OCI-LY7 (cell line): ENCODE measurements around the gene MGST3.

Experiments
- EZH2phosphoT487 ChIP-seq: fragments of 200-600 bp; sonication (generic); IDR thresholded peaks from 2 replicates; pipeline ENCODE4 v1.6.1; 2018; ENCODE audit warnings: low read depth, borderline replicate concordance, mild to moderate bottlenecking, mixed run types, antibody characterized with exemption, low read length, moderate library complexity, mixed read lengths
- TF ChIP-seq, protein P1 (sequence below): fragments of 200-600 bp; sonication (generic); conservative IDR thresholded peaks from 2 replicates; pipeline ENCODE4 v1.5.1; 2014; ENCODE audit warnings: mild to moderate bottlenecking, antibody characterized with exemption, low read length, moderate library complexity, mixed read lengths

DNA sequence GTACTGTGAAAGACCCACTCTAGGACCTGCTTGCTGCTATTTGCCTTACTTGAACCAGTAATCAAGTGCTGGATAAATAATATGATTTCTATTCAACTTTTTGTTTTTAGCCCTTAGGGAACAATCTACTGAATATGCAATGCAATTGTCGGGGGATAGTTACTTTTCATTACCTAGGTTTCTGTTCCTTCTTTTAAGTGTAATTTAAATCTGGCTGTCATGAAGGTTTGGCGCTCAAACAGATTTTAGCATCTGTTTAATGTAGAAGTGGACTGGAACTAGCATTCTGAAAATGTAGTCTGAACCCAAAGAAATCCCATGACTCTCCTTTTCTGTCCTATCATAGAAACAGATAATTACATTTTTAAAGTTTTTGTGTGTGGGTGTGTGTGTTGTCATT, 4.8 kb downstream of the MGST3 start:
- TF ChIP-seq, protein P1, sequence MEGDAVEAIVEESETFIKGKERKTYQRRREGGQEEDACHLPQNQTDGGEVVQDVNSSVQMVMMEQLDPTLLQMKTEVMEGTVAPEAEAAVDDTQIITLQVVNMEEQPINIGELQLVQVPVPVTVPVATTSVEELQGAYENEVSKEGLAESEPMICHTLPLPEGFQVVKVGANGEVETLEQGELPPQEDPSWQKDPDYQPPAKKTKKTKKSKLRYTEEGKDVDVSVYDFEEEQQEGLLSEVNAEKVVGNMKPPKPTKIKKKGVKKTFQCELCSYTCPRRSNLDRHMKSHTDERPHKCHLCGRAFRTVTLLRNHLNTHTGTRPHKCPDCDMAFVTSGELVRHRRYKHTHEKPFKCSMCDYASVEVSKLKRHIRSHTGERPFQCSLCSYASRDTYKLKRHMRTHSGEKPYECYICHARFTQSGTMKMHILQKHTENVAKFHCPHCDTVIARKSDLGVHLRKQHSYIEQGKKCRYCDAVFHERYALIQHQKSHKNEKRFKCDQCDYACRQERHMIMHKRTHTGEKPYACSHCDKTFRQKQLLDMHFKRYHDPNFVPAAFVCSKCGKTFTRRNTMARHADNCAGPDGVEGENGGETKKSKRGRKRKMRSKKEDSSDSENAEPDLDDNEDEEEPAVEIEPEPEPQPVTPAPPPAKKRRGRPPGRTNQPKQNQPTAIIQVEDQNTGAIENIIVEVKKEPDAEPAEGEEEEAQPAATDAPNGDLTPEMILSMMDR, result no peak
- TF ChIP-seq EZH2phosphoT487, result no peak
